SIG-M5 (cell line): ENCODE measurements around the gene CAMK1.
A peak's percentile ranks its signal among the peaks of the same experiment; 100 is the strongest.
"Not testable (repeated sequence)": the region's sequence is repeated elsewhere in the genome, so short reads cannot be mapped to it uniquely, and the experiment has no call there.

ENCODE experiments used
- DNase-seq: peaks from one replicate; lab custom pipeline; 2025; lab: John Stamatoyannopoulos, UW

Gene CAMK1

GRCh38 chr3:9771007-9771406, 1.3 kb upstream of the CAMK1 start:
- not testable (repeated sequence) for DNase-seq

- no peak for DNase-seq
Measured at GRCh38 chr3:9770276-9770812, 597 bp upstream of the CAMK1 start.

- DNase-seq: no peak
Measured at GRCh38 chr3:9769012-9769411, 735 bp downstream of the CAMK1 start.

GRCh38 chr3:9768141-9768775, 1.5 kb downstream of the CAMK1 start:
- no peak for DNase-seq

GRCh38 chr3:9767418-9767817, 2.3 kb downstream of the CAMK1 start:
- no peak for DNase-seq

GRCh38 chr3:9765865-9766264, 3.9 kb downstream of the CAMK1 start:
- no peak for DNase-seq

- no peak for DNase-seq
Measured at GRCh38 chr3:9762871-9763270, 6.9 kb downstream of the CAMK1 start.

GRCh38 chr3:9761919-9762318, 7.8 kb downstream of the CAMK1 start:
- DNase-seq: no peak

- no peak for DNase-seq
Measured at GRCh38 chr3:9760779-9761505, 8.8 kb downstream of the CAMK1 start.

GRCh38 chr3:9757427-9757826, 12.3 kb downstream of the CAMK1 start:
- no peak for DNase-seq

- DNase-seq: no peak
Measured at GRCh38 chr3:9754678-9755077, 15.1 kb downstream of the CAMK1 start.

- no peak for DNase-seq
Measured at GRCh38 chr3:9750556-9751411, 19.0 kb downstream of the CAMK1 start.

- peak; percentile 95 for DNase-seq
Measured at GRCh38 chr3:9749645-9750555, 19.8 kb downstream of the CAMK1 start, which contains the start of gene OGG1. OGG1 (plus strand) TSS chr3:9749952; CDS start chr3:9750287, 335 bp downstream.

- DNase-seq: no peak
Measured at GRCh38 chr3:9749296-9749644, 20.5 kb downstream of the CAMK1 start.

- no peak for DNase-seq
Measured at GRCh38 chr3:9748031-9748430, 21.7 kb downstream of the CAMK1 start.

GRCh38 chr3:9747267-9747666, 22.5 kb downstream of the CAMK1 start:
- no peak for DNase-seq

GRCh38 chr3:9746330-9746729, 23.4 kb downstream of the CAMK1 start:
- no peak for DNase-seq

GRCh38 chr3:9745521-9745920, 24.2 kb downstream of the CAMK1 start:
- DNase-seq: no peak

GRCh38 chr3:9744162-9744561, 25.6 kb downstream of the CAMK1 start:
- DNase-seq: no peak

- no peak for DNase-seq
Measured at GRCh38 chr3:9743548-9743947, 26.2 kb downstream of the CAMK1 start.

- DNase-seq: no peak
Measured at GRCh38 chr3:9742560-9742959, 27.2 kb downstream of the CAMK1 start.

GRCh38 chr3:9739181-9739580, 30.6 kb downstream of the CAMK1 start:
- no peak for DNase-seq
